ENCODE results near the gene MASP2.

DNA sequence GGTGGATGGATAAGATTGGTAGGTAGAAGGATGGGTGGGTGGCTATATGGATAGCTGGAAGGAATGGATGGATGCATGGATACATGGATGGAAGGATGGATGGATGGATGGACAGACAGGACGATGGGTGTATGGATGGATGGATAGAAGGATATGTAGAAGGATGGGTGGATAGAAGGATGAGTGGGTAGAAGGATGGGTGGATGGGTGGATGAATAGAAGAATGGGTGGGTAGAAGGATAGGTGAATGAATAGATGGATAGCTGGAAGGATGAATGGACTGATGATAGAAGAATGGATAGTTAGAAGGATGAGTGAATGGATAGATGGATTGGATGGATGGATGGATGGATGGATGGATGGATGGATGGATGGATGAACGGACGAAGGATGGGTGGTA lies 5.0 kb downstream of the MASP2 start:
- TF ChIP-seq, protein P1, sequence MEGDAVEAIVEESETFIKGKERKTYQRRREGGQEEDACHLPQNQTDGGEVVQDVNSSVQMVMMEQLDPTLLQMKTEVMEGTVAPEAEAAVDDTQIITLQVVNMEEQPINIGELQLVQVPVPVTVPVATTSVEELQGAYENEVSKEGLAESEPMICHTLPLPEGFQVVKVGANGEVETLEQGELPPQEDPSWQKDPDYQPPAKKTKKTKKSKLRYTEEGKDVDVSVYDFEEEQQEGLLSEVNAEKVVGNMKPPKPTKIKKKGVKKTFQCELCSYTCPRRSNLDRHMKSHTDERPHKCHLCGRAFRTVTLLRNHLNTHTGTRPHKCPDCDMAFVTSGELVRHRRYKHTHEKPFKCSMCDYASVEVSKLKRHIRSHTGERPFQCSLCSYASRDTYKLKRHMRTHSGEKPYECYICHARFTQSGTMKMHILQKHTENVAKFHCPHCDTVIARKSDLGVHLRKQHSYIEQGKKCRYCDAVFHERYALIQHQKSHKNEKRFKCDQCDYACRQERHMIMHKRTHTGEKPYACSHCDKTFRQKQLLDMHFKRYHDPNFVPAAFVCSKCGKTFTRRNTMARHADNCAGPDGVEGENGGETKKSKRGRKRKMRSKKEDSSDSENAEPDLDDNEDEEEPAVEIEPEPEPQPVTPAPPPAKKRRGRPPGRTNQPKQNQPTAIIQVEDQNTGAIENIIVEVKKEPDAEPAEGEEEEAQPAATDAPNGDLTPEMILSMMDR (IDR thresholded peaks at IDR 0.05) = no peak
- no peak for TF ChIP-seq POLR2A (IDR thresholded peaks at IDR 0.05)

All from esophagus squamous epithelium (tissue), 4 donors.